ENCODE data around the gene CRHBP. TPM values are rescaled to one million over a fixed set of nuclear protein-coding genes. Genes with fewer than 3 reads are reported as not detected.

CRHBP gene
- polyA plus RNA-seq, 3 donors = 25.7 to 33.6 (median 28.4) TPM

GRCh38 chr5:77012601-77013000 is 59.8 kb downstream of the CRHBP start:
- no peak for DNase-seq (ENCODE audit: low read depth in 3 of 3, low spot score in 2 of 3)

DNA sequence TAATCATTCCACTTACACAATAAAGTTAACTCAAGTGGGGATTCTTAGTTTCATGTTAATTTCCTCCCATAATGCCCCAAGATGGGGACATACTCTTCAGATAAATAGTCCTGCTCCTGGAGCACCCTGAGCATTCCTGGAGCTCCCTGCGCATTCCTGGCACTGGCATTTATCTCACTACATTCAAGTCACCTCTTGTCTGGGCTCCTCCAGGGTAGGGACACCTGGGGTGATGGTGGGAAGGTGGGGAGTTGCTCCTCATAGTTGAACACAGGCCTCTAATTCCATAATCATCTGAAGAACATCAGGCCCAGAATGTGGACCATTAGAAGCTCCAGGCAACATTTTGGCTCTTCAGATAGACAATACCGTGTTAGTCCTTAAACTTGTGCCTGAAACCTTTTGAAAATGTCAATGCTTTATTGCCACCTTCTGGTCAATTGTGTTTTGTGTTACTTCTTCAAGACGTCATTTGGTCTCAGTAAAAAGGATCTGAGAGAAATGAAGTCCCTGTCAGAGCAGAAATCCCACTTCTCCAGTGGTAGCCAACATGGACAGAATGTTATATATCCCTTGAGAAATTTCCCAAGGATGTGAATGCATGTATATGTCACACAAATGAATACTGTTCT is 63.2 kb downstream of the CRHBP start:
- DNase-seq (ENCODE audit: low read depth in 3 of 3, low spot score in 2 of 3) = peak in 2 of 3 donors; percentile 37 to 38

- no peak for DNase-seq (ENCODE audit: low read depth in 3 of 3, low spot score in 2 of 3)
These were observed 64.1 kb downstream of the CRHBP start for GRCh38 chr5:77016962-77017361.

- DNase-seq (ENCODE audit: low read depth in 3 of 3, low spot score in 2 of 3) = no peak
These were observed 64.8 kb downstream of the CRHBP start for GRCh38 chr5:77017668-77018067.

Other genes starting within 250 kb of the CRHBP start
- 10 to 100 TPM; 66.3 to 75.6 (median 70.0) TPM for gene F2R, start 236.9 kb upstream of the CRHBP start, polyA plus RNA-seq (ENCODE audit: insufficient read length in 3 of 3)
- 10 to 100 TPM; 38.2 to 43.0 (median 41.5) TPM for gene F2RL1, start 134.0 kb upstream of the CRHBP start, polyA plus RNA-seq (ENCODE audit: insufficient read length in 3 of 3)
- under 1 TPM in 2 of 3 donors, not detected in 1; 0.18 to 0.21 TPM for gene S100Z, start 103.0 kb upstream of the CRHBP start, polyA plus RNA-seq (ENCODE audit: insufficient read length in 3 of 3)
- gene AGGF1, start 77.4 kb downstream of the CRHBP start, polyA plus RNA-seq (ENCODE audit: insufficient read length in 3 of 3) = 10 to 100 TPM; 32.5 to 34.0 (median 33.5) TPM
- 10 to 100 TPM; 31.4 to 34.3 (median 31.6) TPM for gene ZBED3, start 134.2 kb downstream of the CRHBP start, polyA plus RNA-seq (ENCODE audit: insufficient read length in 3 of 3)